H54 (cell line): ENCODE results near the gene ITGAE.
"Not testable (repeated sequence)": the region's sequence is repeated elsewhere in the genome, so short reads cannot be mapped to it uniquely, and the experiment has no call there.

Experiments used
- DNase-seq: peaks from one replicate; pipeline ENCODE4 v3.0.0; 2011; ENCODE audit warnings: low spot score, mixed read lengths; ENCODE audit not compliant: insufficient read length
- FAIRE-seq: peaks from 3 replicates; lab custom pipeline; 2011; peaks lifted over from hg19 to GRCh38; lab: Jason Lieb, UNC
- POLR2A ChIP-seq: IDR thresholded peaks from 2 replicates; pipeline ENCODE4 v1.6.1; 2011; ENCODE audit warnings: low read depth, mild to moderate bottlenecking, low read length

The ITGAE gene

DNA sequence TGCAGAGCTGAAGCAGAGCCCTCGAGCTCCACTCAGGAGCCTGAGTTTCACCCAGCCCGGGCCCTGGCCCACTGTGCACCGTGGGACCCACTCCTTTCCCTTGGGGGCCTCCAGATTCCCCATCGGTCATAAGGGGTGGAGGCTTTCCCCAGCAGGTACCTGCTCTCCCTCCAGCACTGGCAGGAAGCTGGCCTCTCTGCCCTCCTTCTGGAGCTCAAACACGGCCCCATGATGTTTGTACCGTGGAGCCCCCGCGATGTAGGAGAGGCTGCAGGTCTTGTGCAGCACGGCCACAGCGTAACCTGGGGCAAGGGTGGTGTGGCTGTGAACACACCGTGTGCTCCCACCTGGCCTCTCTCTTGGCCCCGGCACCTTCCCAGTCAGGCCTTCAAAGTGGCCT lies 47.4 kb downstream of the ITGAE start:
- DNase-seq, result no peak
- no peak for FAIRE-seq
- no peak for TF ChIP-seq POLR2A

DNA sequence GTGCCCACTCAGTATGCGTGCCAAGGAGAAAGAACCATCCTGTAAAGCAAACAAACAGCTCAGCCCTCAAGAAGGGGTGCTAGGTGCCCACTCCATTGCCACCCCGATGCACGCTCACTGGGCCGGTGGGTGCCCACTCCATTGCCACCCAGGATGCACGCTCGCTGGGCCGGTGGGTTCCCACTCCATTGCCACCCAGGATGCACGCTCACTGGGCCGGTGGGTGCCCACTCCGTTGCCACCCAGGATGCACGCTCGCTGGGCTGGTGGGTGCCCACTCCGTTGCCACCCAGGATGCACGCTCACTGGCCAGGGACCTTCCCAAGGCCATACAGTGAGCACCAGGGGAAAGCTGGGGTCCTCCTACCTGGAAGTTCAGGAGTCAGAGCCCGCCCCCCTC lies 49.2 kb downstream of the ITGAE start:
- FAIRE-seq, result no peak
- DNase-seq, result no peak
- TF ChIP-seq POLR2A, result no peak

DNA sequence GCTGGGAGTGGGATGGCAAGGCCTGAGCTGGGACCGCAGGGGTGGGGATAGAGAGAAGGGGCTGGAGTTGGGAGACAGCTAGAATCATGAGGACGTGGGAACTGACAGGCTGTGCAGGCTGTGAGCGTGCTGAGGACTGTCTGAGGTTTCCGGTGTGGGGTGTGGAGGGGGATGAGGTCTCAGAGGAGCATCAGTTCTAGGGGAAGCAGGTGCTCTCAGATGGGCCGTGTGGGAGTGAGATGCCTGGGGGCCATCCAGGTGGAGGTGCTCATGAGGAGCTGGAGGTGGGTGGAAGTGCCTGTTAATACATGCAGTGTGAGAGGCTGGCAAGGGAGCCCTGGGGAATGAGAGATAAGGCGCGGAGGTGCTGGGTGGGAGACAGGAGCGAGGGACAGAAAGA lies 50.1 kb downstream of the ITGAE start:
- no peak for DNase-seq
- FAIRE-seq, result no peak
- no peak for TF ChIP-seq POLR2A

DNA sequence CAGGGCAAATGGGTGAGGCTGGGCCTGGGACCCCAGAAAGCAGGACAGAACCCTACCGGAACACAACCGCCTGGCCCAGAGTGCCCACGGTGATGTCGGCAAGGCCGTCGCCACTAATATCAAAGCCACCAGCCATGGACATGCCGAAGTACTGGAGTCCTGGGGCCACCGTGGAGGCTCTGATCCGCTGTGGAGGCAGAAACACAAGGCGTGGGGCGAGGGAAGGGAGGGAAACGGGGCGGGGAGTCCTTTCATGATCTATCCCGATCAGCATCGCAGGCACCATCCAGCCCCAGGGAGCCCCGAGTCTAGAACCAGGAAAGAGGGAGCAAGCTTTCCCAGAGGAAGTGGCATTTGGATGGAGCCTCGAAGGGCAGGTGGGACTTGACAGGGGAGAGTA lies 50.7 kb downstream of the ITGAE start:
- no peak for TF ChIP-seq POLR2A
- FAIRE-seq, result no peak

DNA sequence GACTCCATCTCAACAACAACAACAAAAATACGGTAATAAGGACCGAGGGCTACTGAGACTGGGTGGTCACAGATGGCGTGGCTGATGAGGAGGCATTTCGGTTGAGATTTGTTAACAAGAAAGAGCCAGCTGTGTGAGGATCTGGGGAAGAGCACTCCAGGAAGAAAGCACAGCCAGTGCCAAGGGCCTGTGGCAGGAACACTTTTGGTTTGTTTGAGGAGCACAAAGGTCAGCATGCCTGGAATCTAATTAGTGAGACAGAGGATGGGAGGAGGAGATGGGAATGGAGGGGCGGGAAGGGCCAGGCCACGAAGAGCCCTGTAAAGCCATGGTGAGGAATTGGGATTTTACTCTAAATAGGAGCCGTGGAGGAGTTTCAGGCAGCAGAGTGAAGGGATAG lies 52.4 kb downstream of the ITGAE start:
- FAIRE-seq (no peak), DNase-seq (no peak)
- TF ChIP-seq POLR2A, result no peak

More for the DNA sequence above, 50.7 kb downstream of the ITGAE start:
- DNase-seq, result no peak

DNA sequence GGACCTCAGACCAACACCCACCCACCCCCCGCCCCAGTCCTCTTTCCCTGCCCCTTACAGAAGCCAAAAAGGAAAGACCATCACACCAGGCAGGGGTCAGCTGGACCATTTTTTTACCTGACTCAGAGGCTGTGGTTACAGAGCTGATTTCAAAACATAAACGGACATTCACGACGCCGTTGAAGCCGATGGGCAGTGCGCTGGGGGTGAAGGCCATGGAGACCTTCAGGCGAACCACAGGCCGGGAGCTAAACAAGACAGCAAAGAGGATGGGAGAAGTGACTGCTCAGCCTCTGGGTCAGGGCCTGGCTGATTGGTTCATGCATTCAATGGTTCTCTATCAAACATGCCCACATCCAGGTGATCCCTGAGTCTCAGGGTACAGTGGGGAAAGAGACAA lies 53.2 kb downstream of the ITGAE start:
- DNase-seq (no peak), FAIRE-seq (no peak)
- no peak for TF ChIP-seq POLR2A

DNA sequence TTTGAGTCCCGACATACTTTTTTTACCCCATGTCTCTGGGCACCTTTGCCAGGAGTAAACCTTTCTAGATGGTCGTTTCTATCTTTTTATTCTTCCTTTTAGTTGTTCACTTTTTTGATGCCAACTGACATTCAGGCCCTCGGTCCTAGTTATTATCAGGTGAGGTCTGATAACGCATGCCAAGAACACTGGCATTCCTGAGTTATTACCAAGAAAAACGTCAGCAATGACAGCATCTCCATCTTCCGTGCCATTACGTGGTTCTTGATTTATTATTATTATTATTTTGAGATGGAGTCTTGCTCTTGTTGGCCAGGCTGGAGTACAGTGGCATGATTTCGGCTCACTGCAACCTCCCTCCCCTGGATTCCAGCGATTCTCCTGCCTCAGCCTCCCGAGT lies 55.9 kb downstream of the ITGAE start:
- FAIRE-seq, result no peak
- no peak for DNase-seq
- TF ChIP-seq POLR2A, result no peak

DNA sequence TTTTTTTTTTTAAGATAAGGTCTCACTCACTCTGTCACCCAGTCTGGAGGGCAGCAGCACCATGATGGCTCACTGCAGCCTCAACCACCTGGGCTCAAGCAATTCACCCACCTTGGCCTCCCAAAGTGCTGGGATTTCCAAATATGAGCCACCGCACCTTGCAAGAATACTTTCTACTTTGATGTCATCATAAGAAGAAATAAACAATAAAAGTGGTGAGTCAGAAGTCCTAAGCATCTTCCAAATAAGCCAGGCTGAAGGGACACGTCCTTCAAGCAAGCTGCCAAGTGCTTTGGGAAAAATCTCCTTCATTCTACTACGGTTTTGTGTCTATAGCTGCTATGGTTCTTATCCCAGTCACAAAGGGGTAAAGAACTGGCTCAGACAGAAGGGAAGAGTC lies 57.0 kb downstream of the ITGAE start:
- FAIRE-seq (no peak), DNase-seq (no peak)
- TF ChIP-seq POLR2A, result no peak

DNA sequence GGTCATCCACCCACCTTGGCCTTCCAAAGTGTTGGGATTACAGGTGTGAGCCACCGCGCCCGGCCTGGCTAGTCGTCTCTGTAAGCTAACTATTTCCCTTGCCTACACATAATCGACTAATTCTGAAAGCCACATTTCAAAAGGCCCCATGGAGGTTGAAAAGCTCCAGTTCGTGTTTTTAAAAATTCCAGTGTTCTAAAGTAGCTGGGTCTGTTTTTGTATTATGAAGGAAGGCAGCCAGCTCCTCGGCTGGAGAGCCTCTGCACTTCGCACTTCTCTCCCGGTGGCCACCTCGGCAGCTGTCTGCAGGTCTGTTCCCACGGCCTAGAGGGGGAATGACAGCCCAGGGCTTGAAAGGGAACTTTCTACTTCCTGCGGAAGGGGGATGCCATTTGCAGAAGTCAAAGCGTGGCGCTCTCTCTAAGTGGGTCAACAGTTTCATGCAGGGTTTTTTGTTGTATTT lies 60.3 kb downstream of the ITGAE start:
- DNase-seq, result no peak

DNA sequence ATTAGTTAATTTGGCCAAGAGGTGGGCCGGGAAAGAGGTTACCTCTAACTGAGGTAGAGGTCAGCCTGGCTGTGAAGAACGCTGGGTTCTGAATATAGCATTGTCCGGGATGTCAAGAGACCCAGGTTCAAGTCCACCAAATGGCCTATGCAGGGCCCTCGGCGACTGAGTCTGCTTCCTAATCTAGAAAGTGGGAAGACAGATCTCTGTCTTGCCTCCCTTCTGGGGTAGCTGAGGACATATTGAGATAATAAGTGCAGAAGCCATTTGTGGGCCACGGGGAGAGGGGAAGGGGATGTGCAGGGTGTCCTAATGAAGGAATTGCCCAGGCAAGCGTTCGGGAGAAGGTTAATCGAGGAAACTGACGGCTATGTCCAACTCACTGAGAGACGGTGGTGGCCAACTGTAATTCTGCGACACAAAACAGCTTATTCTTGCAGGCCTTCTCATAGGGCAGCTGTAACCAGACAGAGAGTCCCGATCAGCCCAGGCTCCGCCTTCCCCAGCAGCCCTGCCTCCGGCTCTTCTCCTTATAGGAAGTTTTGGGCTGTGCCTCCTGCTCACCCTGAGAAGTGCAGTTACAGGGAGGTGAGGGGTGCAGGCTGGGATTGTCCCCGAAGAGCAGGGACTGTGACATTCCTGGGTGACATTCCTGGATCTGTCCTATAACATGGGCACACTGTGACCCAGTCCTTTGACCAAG lies 61.4 kb downstream of the ITGAE start:
- DNase-seq, result no peak
- no peak for TF ChIP-seq POLR2A
- FAIRE-seq, result no peak

More for the DNA sequence above, 60.3 kb downstream of the ITGAE start:
- TF ChIP-seq POLR2A, result no peak
- no peak for FAIRE-seq

DNA sequence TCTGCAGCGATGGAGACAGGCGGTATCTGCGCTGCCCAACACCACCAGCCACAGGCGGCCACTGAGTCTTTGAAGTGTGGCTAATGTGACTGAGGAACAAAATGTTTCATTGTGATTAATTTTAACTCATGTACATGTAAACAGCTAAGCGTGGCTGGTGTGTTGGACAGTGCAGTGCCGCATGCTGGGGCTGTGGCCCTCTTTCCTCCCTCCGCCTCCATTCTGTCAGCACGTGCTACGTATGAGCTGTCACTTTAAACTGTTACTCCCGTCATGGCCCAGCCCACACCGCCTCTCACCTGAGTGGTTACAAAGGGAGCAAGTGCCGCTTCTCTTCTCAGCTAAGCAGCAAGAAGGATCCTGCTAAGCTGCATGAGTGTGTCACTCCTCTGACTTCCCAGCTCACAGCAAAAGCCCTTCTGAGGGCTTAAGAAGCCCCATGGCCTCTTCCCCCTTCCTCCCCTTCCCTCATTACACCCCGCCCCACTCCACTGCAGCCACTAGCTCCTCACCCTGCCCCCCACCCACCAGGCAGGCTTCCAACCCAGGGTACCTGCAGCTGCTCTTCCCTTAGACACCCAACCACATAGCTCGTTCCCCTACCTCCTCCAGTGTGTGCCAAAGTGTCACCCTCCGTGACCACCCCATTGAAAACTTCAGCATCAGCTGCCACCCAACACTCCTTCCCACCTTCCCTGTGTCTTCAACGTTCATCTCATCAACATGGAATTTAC lies 62.3 kb downstream of the ITGAE start:
- DNase-seq (no peak), FAIRE-seq (no peak)
- no peak for TF ChIP-seq POLR2A

DNA sequence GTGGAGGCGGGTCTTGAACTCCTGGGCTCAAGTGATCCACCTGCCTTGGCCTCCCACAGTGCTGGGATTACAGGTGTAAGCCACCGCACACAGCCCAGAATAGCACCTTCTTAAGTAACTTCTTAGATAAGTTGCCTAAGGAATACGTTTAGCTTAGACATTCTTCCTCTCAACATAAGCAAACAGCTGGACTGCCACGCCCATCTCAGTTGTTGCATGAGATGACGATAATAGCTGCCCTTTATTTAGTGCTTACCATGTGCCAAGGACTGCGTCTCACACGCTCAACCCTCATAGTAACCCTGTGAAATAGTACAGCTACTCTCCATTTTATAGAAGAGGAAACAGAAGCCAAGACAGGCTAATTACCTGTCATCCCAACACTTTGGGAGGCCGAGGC lies 65.5 kb downstream of the ITGAE start:
- DNase-seq, result no peak
- FAIRE-seq, result no peak
- TF ChIP-seq POLR2A, result no peak

DNA sequence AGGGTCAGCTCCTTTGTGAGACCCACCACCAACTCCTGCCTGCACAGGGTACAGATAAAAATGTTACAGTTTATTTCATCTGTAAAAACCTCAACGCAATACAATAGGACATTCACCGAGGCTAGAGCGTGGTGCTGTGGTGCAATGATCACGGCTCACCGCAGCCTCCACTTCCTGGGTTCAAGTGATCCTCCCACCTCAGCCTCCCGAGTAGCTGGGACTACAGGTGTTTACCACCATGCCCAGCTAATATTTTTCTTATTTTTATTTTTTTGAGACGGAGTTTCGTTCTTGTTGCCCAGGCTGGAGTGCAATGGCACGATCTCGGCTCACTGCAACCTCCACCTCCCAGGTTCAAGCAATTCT lies 66.1 kb downstream of the ITGAE start:
- not testable (repeated sequence) for DNase-seq, FAIRE-seq

DNA sequence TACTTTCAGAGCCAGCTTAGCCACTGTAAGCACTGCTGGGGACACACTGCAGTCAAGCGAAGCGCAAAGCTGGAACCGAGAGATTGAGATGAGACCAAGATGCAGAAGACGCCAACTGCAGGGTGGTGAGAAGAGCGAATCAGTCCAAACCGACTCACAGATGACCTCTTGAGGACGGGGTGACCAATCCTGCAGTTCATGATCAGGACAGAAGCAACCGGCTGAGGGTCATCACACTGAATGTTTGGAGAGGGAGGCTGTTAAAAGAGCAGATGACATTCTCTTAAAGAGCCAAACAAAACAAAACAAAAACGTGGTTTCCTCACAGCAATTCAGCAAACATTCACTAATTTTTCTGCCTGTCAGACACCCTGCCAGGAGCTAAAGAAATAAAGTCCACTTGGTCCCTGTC lies 68.8 kb downstream of the ITGAE start:
- TF ChIP-seq POLR2A, result no peak
- FAIRE-seq, result no peak
- no peak for DNase-seq
